DMS53 (cell line): ENCODE data around the gene GRM8.
A peak's percentile ranks its signal among the peaks of the same experiment; 100 is the strongest.
"Not testable (repeated sequence)": the region's sequence is repeated elsewhere in the genome, so short reads cannot be mapped to it uniquely, and the experiment has no call there.

ENCODE experiments used
- DNase-seq: peaks from one replicate; lab custom pipeline; 2025; lab: John Stamatoyannopoulos, UW

GRM8 gene

DNA sequence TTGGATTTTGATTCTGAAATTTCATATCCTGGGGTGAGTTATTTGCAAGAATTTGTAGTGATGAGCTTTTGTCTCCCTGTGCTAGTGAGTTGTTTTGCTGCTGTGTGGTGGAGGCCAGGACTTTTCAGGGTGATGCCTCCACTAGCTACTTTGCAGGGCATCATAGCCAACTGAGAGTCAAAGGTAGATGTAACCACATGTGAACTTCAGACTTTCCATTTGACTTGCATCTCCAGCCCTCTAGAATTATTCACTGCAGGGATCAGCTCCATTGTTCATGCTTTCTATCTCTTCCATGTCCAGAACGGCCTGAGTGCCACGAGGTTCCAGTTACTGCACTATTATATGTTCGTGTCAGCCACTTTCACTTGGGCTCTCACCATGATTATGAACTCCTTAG, 534.3 kb downstream of the GRM8 start:
- DNase-seq = no peak

DNA sequence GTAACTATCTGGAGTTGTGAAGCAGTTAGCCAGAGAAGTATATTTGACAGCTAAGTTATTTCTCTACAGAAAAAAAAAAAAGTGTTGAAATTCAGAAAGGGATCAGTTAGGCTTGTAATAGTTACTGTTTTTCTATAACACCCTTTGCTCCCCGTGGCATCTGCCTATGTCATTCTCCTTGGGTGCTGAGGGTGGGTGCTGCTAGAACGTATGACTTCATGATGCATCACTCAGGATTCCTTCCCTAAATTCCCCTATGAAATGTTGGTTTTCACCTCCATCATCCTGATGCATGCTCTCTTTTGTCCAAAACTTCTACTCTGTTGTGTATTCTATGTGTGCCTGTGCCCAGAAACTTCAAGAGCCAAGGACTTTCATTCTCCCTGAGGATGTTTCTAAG, 536.4 kb downstream of the GRM8 start:
- DNase-seq = no peak

DNA sequence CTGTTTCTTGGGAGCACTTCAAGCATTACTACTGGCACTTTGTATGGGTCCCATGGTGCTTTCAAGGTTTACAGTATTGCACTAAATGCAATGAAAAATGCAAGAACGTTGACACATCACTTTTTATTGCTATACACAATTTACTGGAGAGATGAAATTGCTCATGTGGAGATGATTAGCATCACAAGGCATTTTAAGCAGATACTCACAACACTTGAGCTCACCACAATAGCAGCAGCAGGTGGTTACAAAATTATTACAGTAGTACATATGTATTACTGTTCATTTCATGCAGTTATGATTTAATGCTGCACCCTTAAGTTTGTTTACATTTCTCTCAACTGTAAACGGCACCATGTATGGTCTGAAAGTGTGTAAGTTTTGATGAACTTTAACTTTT, 537.7 kb downstream of the GRM8 start:
- peak; percentile 74 for DNase-seq

DNA sequence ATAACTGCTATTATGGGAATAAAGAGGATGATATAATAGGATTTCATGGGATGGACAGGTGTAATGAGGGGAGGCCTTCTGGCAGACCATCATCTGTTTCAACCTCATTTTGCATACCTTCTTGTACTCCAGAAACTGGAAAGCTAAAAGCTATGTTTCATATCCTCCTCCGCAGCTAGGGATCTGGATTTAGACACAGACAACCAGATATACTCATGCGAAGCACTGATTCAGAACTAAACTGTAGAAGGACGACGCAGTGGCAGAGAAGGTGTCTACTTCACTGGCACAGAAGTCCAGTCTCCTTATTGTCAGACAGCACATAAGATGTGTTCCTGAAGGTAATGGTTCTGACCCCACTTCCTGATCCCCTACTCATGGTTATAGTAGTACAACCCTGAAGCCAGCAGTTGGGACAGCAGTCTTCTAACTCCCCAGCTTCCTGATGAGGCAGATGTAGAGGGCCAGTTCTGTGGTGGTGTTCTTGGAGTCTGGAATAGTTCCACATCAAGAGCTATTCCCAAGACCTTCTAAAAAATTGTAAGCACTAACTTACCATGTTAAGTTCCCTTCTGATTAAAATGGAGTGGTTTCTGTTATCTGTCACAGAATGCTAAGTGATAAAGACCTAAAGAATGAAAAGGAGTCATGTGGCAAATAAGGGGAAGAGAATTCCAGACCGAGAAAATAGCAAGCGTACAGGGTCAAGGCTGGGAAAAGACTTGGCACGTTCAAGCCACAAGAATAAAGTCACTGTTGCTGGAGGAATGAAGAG, 550.3 kb downstream of the GRM8 start:
- DNase-seq = peak; percentile 31

DNA sequence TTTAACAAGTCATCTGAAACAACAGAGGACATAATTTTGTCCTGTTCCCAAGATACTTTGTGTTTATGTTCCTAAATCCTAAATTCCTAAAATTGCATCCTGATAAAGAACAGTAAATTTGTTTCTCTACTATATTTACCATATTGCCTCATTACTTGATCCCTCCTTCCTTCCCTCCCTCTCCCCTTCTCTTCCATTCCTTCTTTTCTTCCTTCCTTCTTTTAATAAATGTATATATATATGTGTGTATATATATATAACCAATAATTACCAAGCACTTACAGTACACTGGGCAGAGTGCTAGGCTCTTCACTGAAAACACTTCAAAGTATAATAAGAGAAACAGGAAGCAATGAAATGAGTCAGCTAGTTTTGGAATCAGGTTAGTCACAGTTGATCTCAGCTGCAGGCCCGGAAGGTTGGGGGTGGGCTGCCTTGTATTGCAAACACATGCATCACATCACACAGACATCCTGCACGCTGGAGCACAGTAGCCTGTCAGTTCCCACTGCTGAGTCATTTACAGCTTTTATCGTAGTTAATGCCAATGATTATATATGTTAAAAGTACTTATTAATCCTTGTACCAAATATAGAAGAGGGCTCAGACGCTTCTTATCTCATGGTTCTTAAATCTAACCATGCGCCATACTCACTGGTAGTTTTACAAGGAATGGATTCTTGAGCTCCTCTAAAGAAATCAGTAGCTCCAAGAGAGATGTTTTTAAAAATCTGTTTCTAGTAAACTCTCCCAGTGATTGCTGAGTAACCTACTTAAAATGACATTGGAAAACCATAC, 551.7 kb downstream of the GRM8 start:
- DNase-seq = peak; percentile 99

DNA sequence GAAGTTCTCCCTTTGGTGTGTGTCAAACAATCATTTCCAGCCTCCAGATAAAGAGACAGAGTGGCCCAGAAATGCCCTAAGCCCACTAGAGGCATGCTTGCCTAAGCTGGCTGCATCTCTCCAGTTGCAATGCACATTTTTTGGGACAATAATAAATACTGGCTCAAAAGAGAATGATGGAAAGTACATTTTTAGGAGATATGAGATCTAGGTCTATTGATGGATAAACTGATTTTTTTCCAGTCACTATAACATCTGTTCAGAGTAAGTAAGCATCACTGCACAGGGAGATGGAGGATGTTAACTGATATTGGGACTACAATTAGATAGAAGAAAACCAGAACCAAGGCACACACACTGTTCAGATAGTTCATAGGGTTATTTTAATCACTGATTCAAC, 553.0 kb downstream of the GRM8 start:
- DNase-seq = peak; percentile 52

DNA sequence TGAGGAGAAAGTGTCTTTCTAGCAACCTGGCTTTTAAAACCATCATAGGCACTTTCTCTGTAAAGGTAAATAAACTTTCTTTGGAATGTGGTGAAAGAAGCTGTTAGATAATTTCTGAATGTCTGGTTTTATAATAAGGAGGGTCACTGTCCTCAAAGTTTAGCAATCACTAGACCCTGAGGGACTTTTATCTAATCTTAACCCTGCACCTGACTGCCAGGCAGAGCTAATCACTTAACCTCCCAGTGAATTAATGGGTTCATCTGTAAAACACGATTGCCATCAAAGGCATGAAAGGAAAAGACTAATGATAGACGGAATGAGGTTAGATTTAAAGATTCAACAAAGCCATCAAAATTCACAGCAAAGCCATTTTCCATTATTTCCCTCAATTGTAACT, 553.8 kb downstream of the GRM8 start:
- DNase-seq = no peak

DNA sequence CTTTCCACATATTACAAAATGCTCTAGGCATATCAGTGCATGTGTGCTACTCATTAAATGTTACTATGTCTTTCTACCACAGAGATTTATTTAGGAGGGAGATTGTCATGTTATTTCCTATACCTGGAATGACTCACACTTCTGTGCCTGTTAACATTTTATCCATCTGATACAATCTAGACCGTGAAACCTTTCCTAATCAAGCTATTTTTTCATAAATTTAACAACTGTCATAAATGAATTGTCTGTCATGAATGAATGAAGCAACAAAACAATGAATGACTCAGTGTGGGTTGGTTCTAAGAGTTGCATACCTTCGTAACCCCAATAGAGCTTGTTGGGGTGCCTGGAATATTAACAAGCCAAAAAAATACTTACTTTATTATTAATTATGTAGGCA, 554.3 kb downstream of the GRM8 start:
- no peak for DNase-seq

DNA sequence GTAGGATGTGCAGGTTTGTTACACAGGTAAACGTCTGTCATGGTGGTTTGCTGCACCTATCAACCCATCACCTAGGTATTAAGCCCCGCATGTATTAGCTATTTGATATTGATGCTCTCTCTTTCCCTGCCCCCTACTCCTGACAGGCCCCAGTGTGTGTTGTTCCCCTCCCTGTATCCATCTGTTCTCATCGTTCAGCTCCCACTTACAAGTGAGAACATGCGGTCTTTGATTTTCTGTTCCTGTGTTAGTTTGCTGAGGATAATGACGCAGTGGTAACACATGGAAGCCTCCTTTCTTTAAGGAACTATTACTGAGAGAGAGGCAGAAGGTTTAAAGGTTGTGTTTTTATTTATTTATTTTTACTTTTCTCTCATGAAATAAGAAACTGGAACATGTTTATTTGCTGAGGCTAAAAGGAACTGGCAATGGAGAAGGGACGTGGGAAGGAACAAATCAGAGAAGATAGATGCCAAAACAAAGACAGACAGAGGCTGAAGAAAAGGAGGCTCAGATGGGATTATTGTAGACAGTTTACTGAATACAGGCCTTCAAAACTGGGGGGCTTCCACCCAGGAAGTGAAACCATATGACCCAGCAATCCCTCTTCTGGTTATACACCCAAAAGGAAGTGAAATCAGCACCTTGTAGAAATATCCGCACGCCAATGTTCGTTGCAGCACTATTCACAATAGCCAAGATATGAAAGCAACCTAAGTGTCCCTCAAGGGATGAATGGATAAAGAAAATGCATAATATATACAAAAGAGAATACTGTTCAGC, 556.3 kb downstream of the GRM8 start:
- DNase-seq = no peak

DNA sequence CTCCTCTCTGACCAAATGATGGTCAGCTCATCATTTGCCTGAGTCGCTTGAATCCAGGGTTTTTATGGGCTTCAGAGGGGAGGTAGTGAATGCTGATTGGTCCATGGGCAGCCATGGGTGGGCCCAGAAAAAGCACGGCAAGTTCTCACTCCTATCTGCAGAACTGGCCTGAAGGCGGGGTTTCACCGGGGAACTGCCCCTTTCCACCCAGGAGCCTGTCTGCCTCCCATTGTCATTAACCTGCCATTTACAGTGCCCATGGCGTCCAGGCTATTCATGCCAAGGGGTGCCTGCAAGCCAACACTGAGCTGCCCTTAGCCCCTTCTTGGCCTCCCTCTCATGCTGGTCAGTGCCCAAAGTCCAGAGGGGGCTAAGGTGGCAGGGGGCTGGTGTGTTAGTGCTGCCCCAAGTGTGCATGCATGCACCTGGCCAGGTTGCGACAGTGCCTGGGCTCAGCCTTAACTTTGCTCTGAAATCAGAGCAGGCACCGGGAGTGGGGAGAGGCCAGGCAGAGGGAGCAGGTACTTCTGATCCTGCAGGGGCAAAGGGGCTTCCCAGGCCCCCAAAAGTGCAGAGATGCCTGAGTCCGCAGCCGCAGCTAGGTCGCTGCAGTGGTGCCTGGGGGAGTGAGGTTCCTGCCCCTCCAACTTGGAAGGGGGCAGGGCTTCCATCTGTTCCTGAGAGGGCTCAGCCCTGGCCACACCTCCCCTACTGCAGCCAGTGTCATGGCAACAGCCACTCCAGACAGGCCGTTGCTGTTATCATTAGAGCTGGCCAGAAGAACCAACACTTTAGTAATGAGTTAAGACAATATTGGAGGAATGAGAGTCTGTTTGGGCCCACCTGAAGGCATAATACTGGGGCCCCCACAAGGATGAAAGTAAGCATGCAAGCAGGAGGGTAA, 561.6 kb downstream of the GRM8 start:
- no peak for DNase-seq

DNA sequence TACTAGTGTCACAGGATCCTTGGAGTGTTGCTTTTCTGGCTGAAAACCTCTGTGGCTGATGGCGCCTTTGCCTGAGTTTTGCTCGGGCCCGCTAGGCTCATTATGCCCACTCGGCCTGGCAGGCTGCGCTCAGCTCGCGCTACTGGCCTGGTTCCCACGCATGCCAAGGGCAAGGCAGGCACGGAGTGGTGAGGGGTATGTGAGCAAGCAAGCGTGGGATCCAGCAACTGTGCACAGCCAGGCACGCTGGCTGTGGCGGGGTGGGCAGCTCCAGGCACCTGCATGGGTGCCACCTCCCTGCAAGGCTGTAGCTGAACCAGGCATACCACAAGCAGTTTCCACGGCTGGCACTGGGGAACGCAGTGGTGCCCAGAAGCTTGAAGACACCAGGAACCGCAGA, 562.6 kb downstream of the GRM8 start:
- no peak for DNase-seq

DNA sequence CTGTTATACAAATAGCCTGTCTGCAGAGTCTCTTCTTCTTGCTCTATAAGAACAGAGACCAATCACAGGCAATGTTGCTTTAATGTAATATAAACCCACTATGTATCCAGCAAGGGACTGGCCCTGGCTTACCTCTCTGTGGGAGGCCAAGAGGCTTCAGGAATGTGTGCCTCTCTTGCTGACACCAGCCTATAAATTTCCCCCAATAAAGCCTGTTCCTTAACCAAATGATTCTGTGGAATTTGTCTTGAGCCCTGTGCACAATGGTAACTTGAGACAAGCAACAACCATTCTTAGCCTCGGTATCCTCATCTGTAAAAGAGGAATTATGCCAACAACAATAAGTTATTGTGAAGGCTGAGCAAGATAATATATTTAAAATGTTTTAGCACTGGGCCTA, 563.7 kb downstream of the GRM8 start:
- no peak for DNase-seq

DNA sequence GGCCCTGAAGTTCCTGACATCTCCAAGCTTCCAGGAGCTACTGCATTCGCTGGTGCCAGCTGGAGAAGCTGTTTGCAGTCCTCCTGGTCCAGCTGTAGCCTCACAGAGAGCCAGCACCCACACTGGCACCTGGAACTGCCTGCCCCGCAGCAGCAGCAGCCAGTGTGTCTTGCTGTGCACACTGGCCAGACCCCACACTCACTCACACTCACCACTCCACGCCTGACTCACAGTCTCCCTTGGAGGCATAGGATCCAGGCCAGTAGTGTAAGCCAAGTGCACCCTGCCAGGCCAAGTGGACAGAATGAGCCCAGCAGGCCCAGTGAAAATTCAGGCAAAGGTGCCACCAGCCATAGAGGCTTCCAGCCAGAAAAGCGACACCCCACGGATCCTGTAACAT, 566.3 kb downstream of the GRM8 start:
- no peak for DNase-seq

DNA sequence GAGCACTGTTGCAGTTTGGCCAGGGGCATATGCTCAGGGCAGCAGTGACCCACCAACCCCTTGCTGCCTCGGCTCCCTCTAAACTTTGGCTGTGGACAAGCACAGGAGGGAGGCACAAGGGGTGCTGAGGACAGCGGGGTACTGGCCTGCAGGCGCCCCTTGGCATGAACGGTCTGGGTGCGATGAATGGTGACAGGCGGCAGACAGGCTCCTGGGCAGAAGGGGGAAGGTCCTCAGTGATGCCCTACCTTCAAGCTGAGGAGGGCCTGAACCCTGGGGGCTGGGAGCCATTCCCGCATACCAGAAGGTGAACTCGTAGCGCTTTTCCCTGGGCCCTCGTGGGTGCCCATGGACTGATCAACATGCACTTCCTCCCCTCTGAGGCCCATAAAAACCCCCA, 567.1 kb downstream of the GRM8 start:
- DNase-seq = no peak

DNA sequence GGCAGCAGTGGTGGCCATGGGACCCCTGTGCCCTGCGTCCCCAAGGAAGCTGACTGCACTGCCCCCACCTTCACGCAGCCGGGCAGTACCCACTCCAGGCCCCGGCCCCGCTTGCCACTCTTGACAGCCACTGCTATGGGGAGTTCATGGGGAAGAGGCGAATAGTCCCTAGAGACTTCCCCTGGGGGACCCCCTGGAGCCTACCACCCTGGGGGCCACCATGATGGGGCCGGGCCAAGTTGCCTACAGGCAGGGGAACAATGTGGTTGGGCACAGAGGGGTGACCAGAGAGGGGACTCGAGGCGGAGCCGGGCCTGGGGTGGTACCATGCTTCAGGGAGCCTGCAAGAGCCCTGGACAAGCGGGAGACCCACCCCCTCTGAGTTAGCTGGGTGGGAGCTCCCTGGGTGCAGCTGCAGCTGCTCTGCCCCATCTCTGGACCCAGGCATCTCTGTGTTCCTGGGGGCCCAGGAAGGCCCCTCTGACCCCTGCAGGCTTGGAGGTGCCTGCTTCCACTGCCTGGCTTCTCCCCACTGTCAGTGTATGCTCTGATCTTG, 567.6 kb downstream of the GRM8 start:
- DNase-seq = no peak

DNA sequence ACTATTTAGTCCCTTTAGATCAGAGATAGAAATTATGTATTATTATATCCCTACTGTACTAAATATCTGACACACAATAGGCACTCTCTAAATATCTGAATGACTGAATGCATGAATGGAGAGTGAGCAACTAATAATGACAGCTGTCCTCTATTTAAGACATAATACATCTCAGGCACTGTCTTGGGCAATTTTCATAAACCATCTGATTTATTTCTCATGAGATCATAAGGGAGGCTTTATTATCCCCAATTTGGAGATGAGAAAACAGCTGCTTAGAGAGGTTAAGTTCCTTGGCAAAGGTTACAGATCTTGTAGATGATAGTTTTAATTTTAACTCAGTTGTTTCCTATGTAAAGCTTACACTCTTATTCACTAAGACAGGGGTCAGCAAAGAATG, 570.6 kb downstream of the GRM8 start:
- no peak for DNase-seq

DNA sequence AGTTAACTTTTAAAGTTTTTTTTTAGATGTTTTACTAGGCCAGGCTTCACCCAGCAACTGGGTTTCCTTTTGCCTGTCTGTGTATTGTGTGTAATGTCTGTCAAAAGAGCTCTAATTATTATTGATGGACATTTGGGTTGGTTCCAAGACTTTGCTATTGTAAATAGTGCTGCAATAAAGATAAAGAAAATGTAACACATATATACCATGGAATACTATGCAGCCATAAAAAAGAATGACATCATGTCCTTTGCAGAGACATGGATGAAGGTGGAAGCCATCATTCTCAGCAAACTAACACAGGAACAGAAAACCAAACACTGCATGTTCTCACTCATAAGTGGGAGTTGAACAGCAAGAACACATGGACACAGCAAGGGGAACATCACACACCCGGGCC, 584.0 kb downstream of the GRM8 start:
- not testable (repeated sequence) for DNase-seq

DNA sequence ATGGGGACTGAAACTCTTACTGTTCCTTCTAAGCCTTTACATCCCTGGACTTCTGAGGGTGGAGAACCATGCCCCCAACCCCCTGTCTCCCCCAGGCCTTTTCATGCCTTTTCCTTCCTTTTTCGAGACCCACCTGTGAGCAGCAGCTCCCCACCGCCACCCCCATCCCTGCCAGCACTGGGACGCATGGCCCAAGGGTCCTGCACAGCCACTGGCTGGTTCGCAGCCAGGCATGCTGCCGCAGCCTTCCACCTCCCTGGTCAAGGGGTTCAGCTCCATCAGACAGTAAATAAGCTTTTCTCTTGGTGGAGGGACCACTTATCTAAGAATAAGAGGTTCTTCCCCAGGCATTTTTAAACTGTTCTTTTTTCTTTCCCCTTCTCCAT, 584.4 kb downstream of the GRM8 start:
- no peak for DNase-seq

DNA sequence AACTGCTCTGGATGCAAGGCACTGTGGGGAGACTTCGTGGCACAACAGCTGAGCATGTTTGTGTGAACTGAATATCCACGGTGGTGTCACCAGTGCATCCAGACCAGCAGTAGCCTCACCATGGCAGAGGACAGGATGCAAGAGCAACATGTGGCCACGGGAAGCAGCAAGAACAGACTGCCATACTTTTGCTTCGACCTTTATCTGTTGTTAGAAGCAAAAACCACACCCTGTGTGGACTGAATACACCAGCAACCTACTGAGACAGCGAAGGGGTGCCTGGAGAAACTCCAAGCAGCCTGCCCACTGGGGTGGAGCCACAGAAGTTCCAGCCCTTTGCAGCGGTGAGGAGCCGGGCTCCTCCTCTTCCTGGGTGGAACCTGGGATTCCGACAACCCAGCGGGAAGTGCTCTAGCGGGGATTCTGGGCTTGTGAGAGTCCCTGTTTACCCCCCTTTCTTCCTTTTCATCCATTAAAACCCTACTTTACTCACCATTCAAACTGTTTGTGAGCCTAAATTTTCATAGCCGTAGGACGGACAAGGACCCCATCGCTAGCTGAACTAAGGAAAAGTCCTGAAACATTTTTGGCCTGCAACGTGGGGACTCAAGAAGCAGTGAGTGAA, 584.9 kb downstream of the GRM8 start:
- no peak for DNase-seq

DNA sequence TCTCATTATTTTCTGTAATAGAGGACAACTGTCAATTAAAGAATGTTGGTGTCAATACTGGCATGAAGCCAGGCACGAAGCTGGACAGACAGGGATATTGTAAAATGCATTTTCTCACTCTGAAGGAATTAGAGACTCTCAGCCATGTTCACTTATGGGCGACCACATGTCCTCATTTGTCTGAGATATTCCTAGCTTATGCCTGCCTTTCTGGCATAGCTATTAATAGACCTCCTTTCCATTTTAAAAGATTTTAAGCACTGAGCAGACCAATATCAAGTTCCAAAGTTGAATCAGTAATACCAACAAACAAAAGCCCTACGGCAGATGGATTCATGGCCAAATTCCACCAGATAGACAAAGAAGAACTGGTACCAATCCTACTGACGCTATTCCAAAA, 589.9 kb downstream of the GRM8 start:
- no peak for DNase-seq

DNA sequence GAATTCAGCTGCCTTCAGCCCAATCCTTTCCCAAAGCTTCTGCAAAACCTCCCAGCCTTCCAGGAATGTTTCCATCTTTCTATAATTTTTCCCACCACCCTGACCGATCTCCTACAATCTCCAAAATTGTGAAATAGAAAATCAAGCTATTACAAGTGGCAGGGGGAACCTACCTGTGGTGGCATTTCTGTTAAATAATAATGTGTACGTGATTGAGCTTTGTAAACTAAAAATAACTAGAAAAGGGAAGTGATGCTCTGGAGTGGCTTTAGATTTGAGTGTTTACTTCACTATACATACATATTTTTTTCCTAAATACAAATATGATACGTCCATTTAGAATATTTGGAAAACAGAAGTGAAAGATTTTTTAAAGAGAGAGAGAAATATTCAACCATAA, 593.6 kb downstream of the GRM8 start:
- DNase-seq = no peak
